ENCODE measurements around the gene PPA1.

DNA sequence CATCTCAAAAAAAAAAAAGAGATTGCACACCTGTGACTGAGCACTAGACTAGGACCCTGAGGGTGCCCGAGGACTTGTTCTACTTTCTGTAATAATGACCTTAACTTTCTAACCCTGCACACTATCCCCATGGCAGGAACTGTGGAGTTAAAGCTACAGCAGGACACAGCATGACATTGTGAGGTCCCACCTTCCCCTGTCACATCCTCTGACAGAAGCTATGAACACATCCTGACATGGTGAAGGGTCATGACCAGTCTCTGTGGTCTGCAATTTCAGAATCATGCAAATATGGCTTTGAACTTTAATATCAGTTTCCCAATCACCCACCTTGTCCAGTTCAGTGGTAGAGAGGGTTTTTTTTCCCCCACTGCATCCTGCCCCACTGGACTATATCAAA, 44.5 kb downstream of the PPA1 start:
- no peak for TF ChIP-seq EZH2phosphoT487 (conservative IDR thresholded peaks at IDR 0.05; ENCODE audit: low read length)
- TF ChIP-seq, protein P1, sequence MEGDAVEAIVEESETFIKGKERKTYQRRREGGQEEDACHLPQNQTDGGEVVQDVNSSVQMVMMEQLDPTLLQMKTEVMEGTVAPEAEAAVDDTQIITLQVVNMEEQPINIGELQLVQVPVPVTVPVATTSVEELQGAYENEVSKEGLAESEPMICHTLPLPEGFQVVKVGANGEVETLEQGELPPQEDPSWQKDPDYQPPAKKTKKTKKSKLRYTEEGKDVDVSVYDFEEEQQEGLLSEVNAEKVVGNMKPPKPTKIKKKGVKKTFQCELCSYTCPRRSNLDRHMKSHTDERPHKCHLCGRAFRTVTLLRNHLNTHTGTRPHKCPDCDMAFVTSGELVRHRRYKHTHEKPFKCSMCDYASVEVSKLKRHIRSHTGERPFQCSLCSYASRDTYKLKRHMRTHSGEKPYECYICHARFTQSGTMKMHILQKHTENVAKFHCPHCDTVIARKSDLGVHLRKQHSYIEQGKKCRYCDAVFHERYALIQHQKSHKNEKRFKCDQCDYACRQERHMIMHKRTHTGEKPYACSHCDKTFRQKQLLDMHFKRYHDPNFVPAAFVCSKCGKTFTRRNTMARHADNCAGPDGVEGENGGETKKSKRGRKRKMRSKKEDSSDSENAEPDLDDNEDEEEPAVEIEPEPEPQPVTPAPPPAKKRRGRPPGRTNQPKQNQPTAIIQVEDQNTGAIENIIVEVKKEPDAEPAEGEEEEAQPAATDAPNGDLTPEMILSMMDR (IDR thresholded peaks at IDR 0.05; ENCODE audit: insufficient read depth, low read length, poor library complexity, severe bottlenecking), result no peak
